Suprapubic skin (tissue), 4 donors: ENCODE measurements around the gene EXOC2. TPM values are rescaled to one million over a fixed set of nuclear protein-coding genes. Genes with fewer than 3 reads are reported as not detected.

Experiments used
- total RNA-seq, 4 donors: library from RNA; depleted of rRNA; stranded (reverse); fragments of >200 nt; gene quantifications; one replicate each; pipeline ENCODE4 v1.1.0, GENCODE V29; 2016

The EXOC2 gene
- total RNA-seq, 4 donors from 2014 or later, result 17.7 to 28.1 (median 20.3) TPM

Other genes starting within 250 kb of the EXOC2 start
- 1 to 10 TPM in 3 of 4 donors, under 1 TPM in 1; 0.68 to 8.8 (median 3.1) TPM for gene HUS1B, start 36.0 kb downstream of the EXOC2 start, total RNA-seq